BE2C (cell line): ENCODE measurements around the gene TMEM116.
"Not testable (repeated sequence)": the region's sequence is repeated elsewhere in the genome, so short reads cannot be mapped to it uniquely, and the experiment has no call there.

Experiments
- DNase-seq: peaks from one replicate; pipeline ENCODE4 v3.0.0-alpha.2; 2020
- H3K27me3 ChIP-seq: fragments of 250-450 bp; sonication (Bioruptor Pico); 2 replicates; pipeline ENCODE4 v1.5.1; 2020; ENCODE audit warnings: mild to moderate bottlenecking
- H3K36me3 ChIP-seq: fragments of 250-450 bp; sonication (Bioruptor Pico); 2 replicates; pipeline ENCODE4 v1.5.1; 2020; ENCODE audit warnings: mild to moderate bottlenecking
- H3K4me1 ChIP-seq: fragments of 250-450 bp; sonication (Bioruptor Pico); 2 replicates; pipeline ENCODE4 v1.5.1; 2020
- H3K4me3 ChIP-seq: 2 replicates; pipeline ENCODE4 v1.5.1; 2011; ENCODE audit warnings: low read depth, low read length
- H3K9me3 ChIP-seq: fragments of 250-450 bp; sonication (Bioruptor Pico); 2 replicates; pipeline ENCODE4 v1.5.1; 2020
- TF ChIP-seq, protein P1 (sequence below): IDR thresholded peaks from 2 replicates; pipeline ENCODE4 v1.5.1; 2012; ENCODE audit warnings: mild to moderate bottlenecking, low read depth, low read length

TMEM116 gene

DNA sequence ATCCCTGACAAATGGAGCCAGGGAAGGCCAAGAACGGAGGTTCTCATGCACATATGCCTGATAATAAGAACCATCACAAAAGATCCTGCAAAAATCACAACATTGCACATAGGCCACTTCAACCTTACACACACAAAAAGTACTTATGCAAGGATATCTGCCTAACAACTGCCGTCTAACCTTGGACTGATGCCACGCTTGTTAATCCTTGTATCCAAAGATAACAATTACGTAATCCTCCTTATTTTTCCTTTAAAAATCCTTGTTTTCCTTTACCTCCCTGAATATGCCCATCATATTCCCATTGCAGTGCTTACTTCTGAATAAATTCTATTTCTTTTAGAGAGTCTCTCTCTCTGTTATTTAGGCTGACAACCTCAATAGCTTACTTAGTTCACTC, 59.5 kb downstream of the TMEM116 start:
- Histone ChIP-seq H3K27me3 (no peaks in the 10 kb centered on the region), H3K4me3 (no peak overlapping the region), H3K36me3 (no peaks in the 10 kb centered on the region), H3K4me1 (no peaks in the 10 kb centered on the region), H3K9me3 (0 out of 2 replicates have a peak, but pooled peaks cover 3% of the 10 kb centered on the region)
- TF ChIP-seq, protein P1, sequence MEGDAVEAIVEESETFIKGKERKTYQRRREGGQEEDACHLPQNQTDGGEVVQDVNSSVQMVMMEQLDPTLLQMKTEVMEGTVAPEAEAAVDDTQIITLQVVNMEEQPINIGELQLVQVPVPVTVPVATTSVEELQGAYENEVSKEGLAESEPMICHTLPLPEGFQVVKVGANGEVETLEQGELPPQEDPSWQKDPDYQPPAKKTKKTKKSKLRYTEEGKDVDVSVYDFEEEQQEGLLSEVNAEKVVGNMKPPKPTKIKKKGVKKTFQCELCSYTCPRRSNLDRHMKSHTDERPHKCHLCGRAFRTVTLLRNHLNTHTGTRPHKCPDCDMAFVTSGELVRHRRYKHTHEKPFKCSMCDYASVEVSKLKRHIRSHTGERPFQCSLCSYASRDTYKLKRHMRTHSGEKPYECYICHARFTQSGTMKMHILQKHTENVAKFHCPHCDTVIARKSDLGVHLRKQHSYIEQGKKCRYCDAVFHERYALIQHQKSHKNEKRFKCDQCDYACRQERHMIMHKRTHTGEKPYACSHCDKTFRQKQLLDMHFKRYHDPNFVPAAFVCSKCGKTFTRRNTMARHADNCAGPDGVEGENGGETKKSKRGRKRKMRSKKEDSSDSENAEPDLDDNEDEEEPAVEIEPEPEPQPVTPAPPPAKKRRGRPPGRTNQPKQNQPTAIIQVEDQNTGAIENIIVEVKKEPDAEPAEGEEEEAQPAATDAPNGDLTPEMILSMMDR = no peak
- no peak for DNase-seq

DNA sequence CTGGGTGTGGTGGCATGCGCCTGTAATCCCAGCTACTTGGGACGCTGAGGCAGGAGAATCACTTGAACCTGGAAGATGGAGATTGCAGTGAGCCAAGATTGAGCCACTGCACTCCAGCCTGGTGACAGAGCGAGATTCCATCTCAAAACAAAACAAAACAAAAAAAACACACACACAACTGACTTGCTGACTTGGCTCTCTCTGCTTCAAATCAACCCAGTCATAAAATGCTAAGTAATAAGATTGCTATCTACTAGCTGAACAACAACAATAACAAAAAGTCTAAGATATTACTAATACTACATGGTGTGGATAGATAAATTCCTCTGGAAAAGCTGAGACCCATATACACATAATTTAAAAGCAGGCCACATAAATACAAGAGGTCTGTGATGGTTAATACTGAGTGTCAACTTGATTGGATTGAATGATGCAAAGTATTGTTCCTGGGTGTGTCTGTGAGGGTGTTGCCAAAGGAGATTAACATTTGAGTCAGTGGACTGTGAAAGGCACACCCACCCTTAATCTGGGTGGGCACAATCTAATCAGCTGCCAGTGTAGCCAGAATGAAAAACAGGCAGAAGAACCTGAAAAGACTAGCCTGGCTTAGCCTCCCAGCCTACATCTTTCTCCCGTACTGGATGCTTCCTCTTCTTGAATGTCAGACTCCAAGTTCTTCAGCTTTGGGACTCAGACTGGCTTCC, 60.7 kb downstream of the TMEM116 start:
- not testable (repeated sequence) for H3K36me3 ChIP-seq, H3K27me3 ChIP-seq, H3K4me3 ChIP-seq, H3K9me3 ChIP-seq, H3K4me1 ChIP-seq, DNase-seq

GRCh38 chr12:111950961-111951676, 61.8 kb downstream of the TMEM116 start:
- not testable (repeated sequence) for H3K27me3 ChIP-seq, DNase-seq, H3K4me1 ChIP-seq, H3K4me3 ChIP-seq, H3K36me3 ChIP-seq, H3K9me3 ChIP-seq

DNA sequence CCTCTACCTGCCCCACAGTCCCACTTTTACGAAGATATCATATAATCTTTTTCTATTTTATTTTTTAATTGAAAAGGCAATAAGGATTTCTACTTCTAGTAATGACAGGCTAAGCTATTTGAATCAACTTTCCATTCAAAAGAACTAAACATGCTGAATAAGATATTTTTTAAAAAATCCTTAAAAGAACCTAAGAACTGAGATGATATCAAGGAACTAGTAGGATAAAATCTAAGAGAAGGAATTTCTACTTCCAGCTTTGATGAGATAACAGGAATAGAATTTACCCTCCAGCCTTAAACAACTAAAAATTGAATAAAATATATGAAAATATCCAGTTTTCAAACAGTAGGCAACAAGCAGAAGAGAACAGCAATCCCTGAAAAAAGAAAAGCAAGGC, 69.0 kb downstream of the TMEM116 start:
- no peak overlapping the region for H3K4me3 ChIP-seq
- no peaks in the 10 kb centered on the region for H3K4me1 ChIP-seq
- no peaks in the 10 kb centered on the region for H3K9me3 ChIP-seq
- TF ChIP-seq, protein P1 = no peak
- DNase-seq = no peak
- H3K36me3 ChIP-seq = no peaks in the 10 kb centered on the region
- no peaks in the 10 kb centered on the region for H3K27me3 ChIP-seq

DNA sequence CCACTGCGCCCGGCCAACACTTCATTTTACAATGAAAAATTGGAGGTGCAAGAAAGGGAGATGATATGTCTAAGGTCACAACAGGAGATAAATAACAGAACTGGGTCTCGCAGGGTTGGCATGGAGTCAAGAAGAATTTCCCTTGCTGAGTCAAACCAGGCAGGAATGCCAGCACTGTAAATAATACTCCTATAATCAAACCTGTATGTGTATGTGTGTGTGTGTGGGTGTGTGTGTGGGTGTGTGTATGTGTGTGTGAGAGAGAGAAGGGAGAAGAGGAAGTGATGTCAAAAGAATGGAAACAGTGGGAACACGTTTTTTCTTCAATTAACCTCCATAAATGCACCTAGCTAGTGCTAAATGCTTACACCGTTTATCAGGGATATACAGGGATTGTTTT, 70.4 kb downstream of the TMEM116 start:
- Histone ChIP-seq H3K4me1 (no peaks in the 10 kb centered on the region), H3K27me3 (no peaks in the 10 kb centered on the region), H3K9me3 (no peaks in the 10 kb centered on the region), H3K4me3 (no peak overlapping the region), H3K36me3 (no peaks in the 10 kb centered on the region)
- no peak for DNase-seq
- TF ChIP-seq, protein P1 = no peak

DNA sequence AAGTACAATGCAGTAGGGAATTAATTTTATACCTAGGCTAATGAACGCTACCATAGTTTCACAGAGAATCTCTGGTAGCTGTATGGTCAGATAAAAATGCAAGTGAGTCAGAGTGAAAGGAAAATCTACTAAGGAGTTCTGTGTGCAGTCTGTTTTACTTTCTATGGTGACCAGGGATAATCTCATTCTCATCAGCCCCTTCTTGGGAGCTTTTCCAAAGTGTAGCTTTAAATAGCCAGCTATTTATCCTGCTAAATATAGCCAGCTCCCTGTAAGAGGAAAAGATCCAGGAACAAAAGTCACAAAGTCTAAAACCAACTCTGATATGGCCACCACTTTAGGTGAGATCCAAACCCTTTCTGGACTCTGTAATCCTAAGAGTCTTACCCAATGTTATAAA, 75.5 kb downstream of the TMEM116 start:
- DNase-seq = no peak
- TF ChIP-seq, protein P1 = no peak
- H3K4me1 ChIP-seq = no peaks in the 10 kb centered on the region
- H3K27me3 ChIP-seq = no peaks in the 10 kb centered on the region
- H3K9me3 ChIP-seq = no peaks in the 10 kb centered on the region
- H3K4me3 ChIP-seq = no peak overlapping the region
- H3K36me3 ChIP-seq = no peaks in the 10 kb centered on the region

DNA sequence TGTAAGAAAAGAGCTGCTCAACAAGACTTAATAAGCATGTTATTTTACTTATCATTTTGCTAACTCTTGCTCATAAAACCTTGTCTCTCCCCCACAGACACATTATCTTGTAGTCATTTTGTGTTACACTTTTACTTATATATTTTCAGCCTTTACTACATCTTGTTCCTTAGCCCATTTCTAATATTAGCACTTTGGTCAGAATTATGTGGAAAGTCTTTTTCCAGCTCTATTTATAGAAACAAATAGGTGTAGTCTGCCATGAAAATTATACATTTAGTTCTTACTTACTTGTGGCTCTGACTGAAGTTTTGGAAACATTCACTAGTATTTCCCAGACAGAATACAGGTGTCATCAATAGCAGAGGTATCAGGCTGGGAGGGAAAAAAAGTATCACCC, 76.1 kb downstream of the TMEM116 start:
- TF ChIP-seq, protein P1 = no peak
- no peaks in the 10 kb centered on the region for H3K4me1 ChIP-seq
- no peak for DNase-seq
- no peaks in the 10 kb centered on the region for H3K36me3 ChIP-seq
- no peaks in the 10 kb centered on the region for H3K27me3 ChIP-seq
- no peaks in the 10 kb centered on the region for H3K9me3 ChIP-seq
- no peak overlapping the region for H3K4me3 ChIP-seq
